Measurements from ENCODE around the gene SEPTIN8. TPM values are rescaled to one million over a fixed set of nuclear protein-coding genes. Genes with fewer than 3 reads are reported as not detected.

Gene SEPTIN8
- total RNA-seq, 1 donor from 2014 or later = 62.7 TPM

GRCh38 chr5:132733499-132734148 lies 43.4 kb downstream of the SEPTIN8 start:
- Mint-ChIP-seq H3K27me3 (no peaks in the 10 kb centered on the region), H3K36me3 (peaks cover 3% of the 10 kb centered on the region), H3K27ac (no peak overlapping the region), H3K9me3 (no peaks in the 10 kb centered on the region), H3K4me3 (no peak overlapping the region), H3K4me1 (ENCODE audit: unreplicated experiment) (peaks cover 24% of the 10 kb centered on the region)
- TF ChIP-seq, protein P1, sequence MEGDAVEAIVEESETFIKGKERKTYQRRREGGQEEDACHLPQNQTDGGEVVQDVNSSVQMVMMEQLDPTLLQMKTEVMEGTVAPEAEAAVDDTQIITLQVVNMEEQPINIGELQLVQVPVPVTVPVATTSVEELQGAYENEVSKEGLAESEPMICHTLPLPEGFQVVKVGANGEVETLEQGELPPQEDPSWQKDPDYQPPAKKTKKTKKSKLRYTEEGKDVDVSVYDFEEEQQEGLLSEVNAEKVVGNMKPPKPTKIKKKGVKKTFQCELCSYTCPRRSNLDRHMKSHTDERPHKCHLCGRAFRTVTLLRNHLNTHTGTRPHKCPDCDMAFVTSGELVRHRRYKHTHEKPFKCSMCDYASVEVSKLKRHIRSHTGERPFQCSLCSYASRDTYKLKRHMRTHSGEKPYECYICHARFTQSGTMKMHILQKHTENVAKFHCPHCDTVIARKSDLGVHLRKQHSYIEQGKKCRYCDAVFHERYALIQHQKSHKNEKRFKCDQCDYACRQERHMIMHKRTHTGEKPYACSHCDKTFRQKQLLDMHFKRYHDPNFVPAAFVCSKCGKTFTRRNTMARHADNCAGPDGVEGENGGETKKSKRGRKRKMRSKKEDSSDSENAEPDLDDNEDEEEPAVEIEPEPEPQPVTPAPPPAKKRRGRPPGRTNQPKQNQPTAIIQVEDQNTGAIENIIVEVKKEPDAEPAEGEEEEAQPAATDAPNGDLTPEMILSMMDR (conservative IDR thresholded peaks at IDR 0.05) = no peak
- no peak for DNase-seq (ENCODE audit: extremely low spot score, unreplicated experiment)

DNA sequence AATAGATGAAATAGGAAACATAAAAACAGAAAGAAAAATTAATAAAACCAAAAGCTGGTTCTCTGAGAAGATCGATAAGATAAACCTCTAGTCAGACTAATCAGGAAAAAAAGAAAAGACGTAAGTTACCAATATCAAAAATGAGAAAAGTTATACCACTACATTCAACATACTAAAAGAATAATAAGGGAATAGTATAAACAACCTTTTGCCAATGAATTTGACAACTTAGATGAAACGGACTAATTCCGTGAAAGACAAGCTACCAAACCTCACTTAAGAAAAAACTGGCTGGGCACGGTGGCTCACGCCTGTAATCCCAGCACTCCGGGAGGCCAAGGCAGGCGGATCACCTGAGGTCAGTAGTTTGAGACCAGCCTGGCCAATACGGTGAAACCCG lies 47.1 kb downstream of the SEPTIN8 start:
- no peak for DNase-seq (ENCODE audit: extremely low spot score, unreplicated experiment)
- TF ChIP-seq, protein P1 (conservative IDR thresholded peaks at IDR 0.05) = no peak
- no peaks in the 10 kb centered on the region for H3K4me1 Mint-ChIP-seq (ENCODE audit: unreplicated experiment)
- peaks cover 13% of the 10 kb centered on the region for H3K36me3 Mint-ChIP-seq
- no peak overlapping the region for H3K4me3 Mint-ChIP-seq
- no peaks in the 10 kb centered on the region for H3K27me3 Mint-ChIP-seq
- no peak overlapping the region for H3K27ac Mint-ChIP-seq
- H3K9me3 Mint-ChIP-seq = no peaks in the 10 kb centered on the region

- H3K9me3 Mint-ChIP-seq = no peaks in the 10 kb centered on the region
Measured at GRCh38 chr5:132725745-132726144, 51.3 kb downstream of the SEPTIN8 start.

DNA sequence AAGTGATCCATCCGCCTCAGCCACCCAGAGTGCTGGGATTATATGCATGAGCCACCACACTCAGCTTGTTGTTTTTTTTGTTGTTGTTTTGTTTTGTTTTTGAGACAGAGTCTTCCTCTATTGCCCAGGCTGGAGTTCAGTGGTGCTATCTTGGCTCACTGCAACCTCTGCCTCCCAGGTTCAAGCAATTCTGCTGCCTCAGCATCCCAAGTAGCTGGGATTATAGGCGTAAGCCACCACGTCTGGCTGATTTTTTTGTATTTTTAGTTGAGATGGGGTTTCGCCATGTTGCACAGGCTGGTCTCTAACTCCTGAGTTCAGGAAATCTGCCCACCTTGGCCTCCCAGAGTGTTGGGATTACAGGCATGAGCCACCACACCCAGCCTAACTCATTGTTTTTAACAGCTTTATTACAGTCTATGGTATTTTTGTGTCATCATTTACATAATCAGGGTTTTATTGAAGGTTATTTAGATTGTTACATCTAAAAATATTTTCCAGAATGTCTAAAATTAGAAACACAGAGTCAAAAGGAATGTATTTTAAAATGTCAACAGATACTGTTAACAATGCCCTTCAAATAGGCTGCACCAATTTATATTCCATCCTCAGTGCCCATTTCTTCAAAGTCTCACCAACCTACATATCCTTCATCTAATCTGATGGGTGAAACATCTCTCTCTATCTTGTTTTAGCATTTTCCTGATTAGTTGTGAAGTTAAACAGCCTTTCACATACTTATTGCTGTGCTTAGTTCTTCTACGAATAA lies 58.3 kb downstream of the SEPTIN8 start:
- DNase-seq (ENCODE audit: extremely low spot score, unreplicated experiment) = no peak
- Mint-ChIP-seq H3K36me3 (peaks cover 16% of the 10 kb centered on the region), H3K27me3 (no peaks in the 10 kb centered on the region), H3K4me1 (ENCODE audit: unreplicated experiment) (no peaks in the 10 kb centered on the region), H3K9me3 (no peaks in the 10 kb centered on the region), H3K27ac (no peak overlapping the region), H3K4me3 (no peak overlapping the region)
- TF ChIP-seq, protein P1 (conservative IDR thresholded peaks at IDR 0.05) = no peak

More at GRCh38 chr5:132725745-132726144, 51.3 kb downstream of the SEPTIN8 start:
- DNase-seq (ENCODE audit: extremely low spot score, unreplicated experiment) = no peak
- no peaks in the 10 kb centered on the region for H3K27me3 Mint-ChIP-seq
- H3K27ac Mint-ChIP-seq = no peak overlapping the region
- TF ChIP-seq, protein P1 (conservative IDR thresholded peaks at IDR 0.05) = no peak
- H3K4me1 Mint-ChIP-seq (ENCODE audit: unreplicated experiment) = no peaks in the 10 kb centered on the region
- no peak overlapping the region for H3K4me3 Mint-ChIP-seq
- H3K36me3 Mint-ChIP-seq = peaks cover 28% of the 10 kb centered on the region

- no peak overlapping the region for H3K27ac Mint-ChIP-seq
- no peaks in the 10 kb centered on the region for H3K27me3 Mint-ChIP-seq
- no peak for DNase-seq (ENCODE audit: extremely low spot score, unreplicated experiment)
- no peak overlapping the region for H3K4me3 Mint-ChIP-seq
- TF ChIP-seq, protein P1 (conservative IDR thresholded peaks at IDR 0.05) = peak; percentile 75
- H3K36me3 Mint-ChIP-seq = peaks cover 12% of the 10 kb centered on the region
- H3K4me1 Mint-ChIP-seq (ENCODE audit: unreplicated experiment) = no peaks in the 10 kb centered on the region
- H3K9me3 Mint-ChIP-seq = no peaks in the 10 kb centered on the region
Measured at GRCh38 chr5:132714456-132715307, 62.4 kb downstream of the SEPTIN8 start.
